HG02938 (cell line): ENCODE measurements around the gene RPL27A.
A peak's percentile ranks its signal among the peaks of the same experiment; 100 is the strongest.

Experiments used
- ATAC-seq: cut with Tn5 transposase; IDR thresholded peaks from one replicate; pipeline ENCODE4 v1.9.1; 2021; ENCODE audit warnings: mild to moderate bottlenecking, moderate library complexity; ENCODE audit not compliant: unreplicated experiment

Gene RPL27A

GRCh38 chr11:8672346-8672745 lies 10.2 kb upstream of the RPL27A start:
- ATAC-seq, result no peak

- ATAC-seq, result no peak
Observed at GRCh38 chr11:8674859-8675258, 7.7 kb upstream of the RPL27A start.

GRCh38 chr11:8676458-8676857 lies 6.1 kb upstream of the RPL27A start:
- no peak for ATAC-seq

DNA sequence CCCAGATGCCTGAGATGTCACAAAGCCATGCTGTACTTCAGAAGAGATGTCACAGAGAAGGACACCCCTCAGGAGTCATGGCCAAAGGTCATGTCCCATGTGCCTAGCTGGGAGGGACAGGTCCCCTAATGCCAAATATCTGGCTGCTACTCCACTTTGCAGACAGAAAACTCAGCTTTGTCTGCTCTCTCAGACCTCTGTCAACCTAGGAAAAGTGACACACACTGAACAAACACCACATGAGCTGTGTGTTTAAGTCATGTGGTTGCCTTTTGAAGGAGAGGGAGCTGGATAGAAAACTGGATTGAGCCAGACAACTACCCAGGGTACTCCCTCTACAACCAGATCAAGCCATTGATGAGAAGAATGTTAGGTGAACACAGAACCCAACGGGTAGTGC lies 3.6 kb upstream of the RPL27A start:
- ATAC-seq, result no peak

DNA sequence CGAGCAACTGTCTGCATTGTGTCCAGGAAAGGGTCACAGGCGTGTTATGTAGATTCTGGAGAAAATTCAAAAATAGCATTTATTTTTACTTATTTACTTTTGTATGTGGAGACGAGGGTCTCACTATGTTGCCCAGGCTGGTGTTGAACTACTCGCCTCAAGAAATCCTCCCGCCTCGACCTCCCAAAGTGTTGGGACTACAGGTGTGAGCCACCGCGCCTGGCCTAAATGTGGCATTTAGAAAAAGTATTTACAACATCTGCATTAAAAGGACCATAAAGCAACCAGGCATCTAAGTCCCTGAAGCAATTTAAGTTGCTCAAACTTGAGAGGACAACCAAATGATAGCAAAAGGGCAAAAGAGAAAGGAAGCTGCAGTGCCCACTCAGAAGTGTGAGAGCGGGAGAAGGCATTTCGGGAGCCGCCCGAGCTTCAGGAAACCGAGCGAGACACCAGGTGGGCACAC lies 722 bp upstream of the RPL27A start:
- ATAC-seq, result no peak

DNA sequence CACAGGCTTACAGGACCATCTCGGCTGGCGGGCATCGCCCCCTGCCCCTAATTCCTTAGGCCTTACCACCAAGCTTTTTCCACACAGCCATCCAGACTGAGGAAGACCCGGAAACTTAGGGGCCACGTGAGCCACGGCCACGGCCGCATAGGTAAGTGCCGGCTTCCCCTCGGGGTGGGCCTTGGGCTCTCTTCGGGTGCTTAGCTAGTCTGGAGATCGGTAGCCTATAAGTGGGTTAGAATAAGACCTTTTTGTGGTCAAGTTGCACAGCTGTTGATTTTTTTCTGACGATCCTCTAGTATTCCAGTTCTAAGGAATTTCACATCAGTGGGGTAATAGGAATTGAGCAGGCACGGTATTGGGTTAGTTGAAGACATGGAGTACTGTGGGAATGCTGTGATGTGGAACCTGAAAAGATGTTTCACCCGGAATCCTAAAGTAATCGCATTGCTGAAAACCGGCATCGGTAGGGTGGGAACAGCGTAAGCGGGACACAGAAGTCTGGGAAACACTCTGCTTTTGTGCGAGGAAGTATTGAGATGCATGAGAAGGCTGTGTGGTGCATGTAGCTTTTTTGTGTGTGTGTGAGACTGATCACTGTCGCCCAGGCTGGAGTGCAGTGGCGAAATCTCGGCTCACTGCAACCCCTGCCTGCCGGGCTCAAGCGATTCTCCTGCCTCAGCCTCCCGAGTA lies 669 bp downstream of the RPL27A start:
- no peak for ATAC-seq

DNA sequence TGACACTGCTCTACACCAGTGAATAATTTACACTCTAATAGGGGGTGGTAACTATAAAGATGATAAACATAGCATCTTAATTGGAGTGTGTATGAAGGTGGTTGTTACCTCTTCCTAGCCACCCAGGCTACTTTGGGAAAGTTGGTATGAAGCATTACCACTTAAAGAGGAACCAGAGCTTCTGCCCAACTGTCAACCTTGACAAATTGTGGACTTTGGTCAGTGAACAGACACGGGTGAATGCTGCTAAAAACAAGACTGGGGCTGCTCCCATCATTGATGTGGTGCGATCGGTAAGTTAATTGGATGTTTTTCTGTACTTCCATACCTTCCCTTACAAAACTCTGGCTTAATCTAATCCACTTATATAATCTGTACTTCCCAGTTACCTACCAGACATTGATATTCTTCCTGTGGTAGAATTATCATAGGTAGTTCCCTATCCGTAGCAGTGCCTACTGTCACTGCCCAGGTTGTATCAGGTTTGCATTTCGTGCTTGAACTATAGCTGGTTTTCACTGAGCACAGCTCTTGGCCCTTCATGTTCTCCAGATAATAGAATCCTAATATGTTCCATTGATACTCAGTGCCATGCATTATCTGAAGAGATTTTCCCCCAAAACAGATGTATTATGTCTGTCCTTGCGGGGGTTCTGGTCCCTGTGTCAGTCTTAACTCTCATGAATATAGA lies 2.2 kb downstream of the RPL27A start:
- no peak for ATAC-seq

DNA sequence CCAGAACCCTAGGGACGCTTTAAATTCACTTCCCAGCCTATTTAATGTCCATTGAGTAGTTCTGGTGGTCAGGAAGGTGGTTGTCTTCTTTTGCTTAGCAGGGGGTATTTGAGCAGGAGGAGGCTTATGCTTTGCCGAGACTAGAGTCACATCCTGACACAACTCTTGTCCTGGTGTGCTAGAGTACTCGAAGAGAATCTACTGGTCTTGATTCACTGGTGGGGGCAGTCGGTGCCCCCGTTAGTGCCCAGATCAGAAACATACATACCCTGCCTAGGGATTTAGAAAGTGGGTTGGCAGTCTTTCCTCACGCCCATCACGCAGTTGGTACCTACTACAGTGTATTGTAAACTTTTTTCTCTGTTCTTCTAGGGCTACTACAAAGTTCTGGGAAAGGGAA lies 2.7 kb downstream of the RPL27A start:
- ATAC-seq, result no peak

- ATAC-seq, result no peak
Observed at GRCh38 chr11:8685820-8686219, 3.2 kb downstream of the RPL27A start.

GRCh38 chr11:8686325-8686724 lies 3.7 kb downstream of the RPL27A start:
- ATAC-seq, result no peak

GRCh38 chr11:8688414-8689362 lies 6.1 kb downstream of the RPL27A start:
- ATAC-seq, result peak; percentile 95

- no peak for ATAC-seq
Observed at GRCh38 chr11:8689726-8690255, 7.2 kb downstream of the RPL27A start.

- ATAC-seq, result no peak
Observed at GRCh38 chr11:8690374-8691342, 8.1 kb downstream of the RPL27A start.

- ATAC-seq, result no peak
Observed at GRCh38 chr11:8691601-8692000, 9.0 kb downstream of the RPL27A start.

- no peak for ATAC-seq
Observed at GRCh38 chr11:8692417-8692816, 9.8 kb downstream of the RPL27A start.

DNA sequence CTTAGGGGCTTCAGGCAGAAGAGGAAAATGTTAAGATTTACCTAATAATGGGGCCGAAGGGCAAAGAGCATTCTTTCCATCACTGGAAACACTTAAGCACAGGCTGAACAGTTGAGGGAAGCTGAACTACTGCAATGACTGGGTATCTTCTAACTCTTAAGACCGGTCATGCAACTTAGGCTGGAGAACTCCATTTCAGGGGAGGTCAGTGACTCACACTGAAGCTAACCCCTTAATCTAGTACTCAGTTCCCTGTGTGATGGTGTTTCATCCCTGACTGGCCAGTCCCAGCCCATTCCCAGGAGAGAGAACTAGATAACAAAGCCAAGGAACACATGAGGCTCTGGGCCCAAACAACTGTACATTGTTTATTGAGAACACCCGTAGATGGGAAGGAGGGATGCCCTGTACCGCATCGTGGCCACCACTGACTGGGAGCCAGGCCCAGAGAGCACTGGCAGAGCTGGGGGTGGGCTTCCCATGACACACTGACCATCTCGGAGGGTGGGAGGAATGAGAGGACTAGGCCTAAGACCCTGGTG lies 10.5 kb downstream of the RPL27A start:
- ATAC-seq, result no peak

- no peak for ATAC-seq
Observed at GRCh38 chr11:8693555-8693954, 11.0 kb downstream of the RPL27A start.

DNA sequence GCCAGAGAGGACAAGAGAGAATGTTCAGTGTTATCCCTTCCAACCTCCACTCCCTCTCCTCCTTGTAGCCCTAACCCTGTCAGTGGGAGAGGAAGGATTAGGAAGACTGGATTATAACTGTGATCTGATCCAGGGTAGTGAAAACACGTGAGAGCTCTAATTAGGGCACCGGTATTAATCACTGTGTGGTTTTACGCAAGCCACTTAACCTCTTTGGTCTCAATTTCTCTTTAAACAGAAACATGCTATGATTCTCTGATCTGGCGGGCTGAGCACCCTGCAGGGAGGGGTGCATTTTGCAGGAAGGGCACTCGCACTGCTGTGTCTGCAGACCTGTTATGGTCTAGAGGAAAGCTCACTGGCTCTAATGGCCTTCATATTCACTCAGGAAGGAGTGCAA lies 11.5 kb downstream of the RPL27A start:
- no peak for ATAC-seq

GRCh38 chr11:8697054-8697453 lies 14.5 kb downstream of the RPL27A start:
- no peak for ATAC-seq

DNA sequence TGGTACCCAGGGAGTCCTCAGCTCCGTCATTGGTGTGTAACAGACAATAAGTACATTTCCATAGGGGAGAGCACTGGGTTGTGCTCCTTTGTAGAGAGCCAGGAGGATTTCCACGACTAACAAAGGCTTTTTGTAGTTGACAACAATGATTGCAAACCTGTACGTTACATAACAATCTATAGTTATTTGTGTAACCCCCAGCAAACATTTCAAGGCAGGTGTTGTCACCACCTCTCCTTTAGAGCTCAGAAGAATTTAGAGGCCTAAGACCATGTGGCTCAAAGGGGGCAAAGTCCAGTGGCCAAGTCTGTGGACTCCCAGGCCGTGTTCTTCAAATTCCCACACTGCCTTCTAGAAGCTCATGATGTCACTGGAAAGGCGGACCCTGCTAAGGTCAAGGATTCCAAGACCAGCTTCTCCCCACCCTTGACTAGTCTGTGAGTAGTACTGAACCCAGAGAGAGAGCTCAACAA lies 15.8 kb downstream of the RPL27A start:
- no peak for ATAC-seq
